ENCODE results near the gene PTPRA.
A peak's percentile ranks its signal among the peaks of the same experiment; 100 is the strongest.

The PTPRA gene

GRCh38 chr20:2851086-2851485 is 22.2 kb upstream of the PTPRA start:
- DNase-seq = no peak

DNA sequence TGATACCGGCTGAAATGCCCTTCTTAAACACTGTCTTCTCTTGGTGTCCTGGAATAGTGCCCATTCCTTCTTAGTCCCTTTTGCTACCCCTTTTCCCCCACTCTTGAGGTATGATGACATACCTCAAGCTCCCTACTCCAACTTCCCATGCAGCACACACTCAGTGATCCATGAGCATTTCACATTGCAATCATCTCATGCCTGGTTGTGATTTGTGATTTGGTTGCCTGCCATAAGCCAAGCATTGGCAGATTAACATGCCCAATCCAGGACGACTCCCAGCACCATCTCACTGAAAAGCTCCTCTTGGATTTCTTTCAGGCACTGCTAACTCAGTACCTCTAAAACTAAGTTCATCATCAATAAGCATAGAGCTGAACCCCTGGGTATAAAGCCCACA is 14.7 kb upstream of the PTPRA start:
- no peak for DNase-seq

DNA sequence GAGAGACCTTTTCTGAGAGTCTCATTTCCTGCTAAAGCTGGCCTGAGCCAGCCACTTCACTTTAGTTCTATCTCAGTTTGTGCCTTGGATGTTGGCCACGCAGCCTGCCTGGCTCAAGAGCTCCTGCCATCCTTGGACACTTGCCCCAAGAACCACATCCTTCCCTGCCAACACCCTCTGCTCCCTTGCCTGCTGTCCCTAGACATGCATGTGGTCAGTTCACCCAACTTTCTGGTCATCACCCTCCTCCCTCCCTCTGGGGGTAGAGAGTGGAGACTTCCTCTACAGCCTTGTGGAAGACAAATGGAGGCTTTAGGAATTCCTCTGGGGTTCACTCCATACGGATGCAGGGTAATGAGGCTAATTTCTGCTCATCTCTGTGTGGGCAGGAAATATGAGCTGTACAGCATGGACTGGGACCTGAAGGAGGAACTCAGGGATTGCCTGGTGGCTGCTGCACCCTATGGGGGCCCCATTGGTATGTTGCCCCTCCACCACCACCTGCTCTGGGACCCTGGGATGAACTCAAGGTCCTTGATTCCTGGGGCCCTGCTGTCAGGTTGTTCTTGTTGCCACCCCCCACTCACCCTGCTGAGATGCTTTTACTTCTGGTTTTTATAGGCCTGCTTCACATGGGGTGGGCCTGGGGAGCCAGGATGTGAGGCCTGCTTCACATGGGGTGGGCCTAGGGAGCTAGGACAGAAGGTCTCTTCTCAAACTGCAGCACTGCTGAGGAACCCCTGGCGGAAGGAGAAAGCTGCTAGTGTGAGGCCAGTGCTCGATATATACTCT is 13.8 kb upstream of the PTPRA start:
- DNase-seq = no peak

- no peak for DNase-seq
Measured at GRCh38 chr20:2864626-2865025, 8.7 kb upstream of the PTPRA start.

GRCh38 chr20:2865101-2865500 is 8.2 kb upstream of the PTPRA start:
- DNase-seq = no peak

DNA sequence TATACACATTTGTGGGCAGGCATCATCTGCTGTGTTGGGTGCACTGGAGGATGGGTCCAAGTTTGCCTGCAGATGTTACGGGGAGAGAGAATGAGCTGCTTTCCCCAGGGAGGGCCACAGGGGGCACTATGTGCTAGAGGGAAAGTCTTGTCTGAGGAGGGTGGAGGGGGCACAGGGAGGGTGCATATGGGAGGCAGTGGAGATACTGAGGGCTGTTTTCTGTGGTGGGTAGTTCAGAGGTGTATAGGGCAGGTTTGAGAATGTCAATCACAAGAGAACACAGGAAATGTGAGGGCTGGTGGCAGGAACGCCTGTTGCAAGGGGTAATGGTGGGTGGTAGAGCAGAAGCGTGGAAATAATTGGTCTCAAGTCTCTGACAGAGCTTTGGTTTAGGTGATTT is 7.7 kb upstream of the PTPRA start:
- no peak for DNase-seq

- DNase-seq = no peak
Measured at GRCh38 chr20:2866236-2866635, 7.0 kb upstream of the PTPRA start.

DNA sequence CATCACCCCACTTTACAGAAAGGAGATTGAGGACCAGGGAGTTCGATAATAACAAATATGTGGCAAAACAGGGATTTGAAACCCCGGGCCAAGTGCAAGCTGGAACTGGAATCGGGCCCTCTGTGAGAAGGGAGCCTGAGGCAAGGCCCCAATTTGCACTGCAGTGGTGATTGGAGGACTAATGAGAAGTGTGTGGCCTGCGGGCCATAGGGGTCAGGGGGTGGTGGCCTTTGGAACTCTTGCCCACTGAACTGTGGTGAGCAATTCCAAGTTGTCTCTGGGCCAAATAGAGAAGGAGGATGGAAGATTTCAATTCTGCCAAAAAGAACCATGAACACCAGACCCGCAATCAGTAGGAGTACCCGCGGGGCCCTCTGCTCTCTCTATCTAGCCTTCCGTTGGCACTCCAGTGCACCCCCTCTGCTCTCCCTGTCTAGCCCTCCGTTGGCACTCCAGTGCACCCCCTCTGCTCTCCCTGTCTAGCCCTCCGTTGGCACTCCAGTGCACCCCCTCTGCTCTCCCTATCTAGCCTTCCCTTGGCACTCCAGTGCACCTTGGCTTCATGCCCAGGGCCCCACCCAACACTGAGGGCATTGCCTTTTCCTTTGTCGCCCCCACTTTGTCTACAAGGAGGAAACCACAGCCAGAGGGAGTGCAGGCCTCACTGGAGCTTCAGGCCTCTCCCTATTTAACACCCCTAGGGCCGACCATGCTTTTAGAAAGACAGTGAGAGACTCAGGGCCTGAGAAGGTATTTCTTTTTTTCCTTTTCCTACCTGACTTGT is 6.0 kb upstream of the PTPRA start:
- DNase-seq = no peak

DNA sequence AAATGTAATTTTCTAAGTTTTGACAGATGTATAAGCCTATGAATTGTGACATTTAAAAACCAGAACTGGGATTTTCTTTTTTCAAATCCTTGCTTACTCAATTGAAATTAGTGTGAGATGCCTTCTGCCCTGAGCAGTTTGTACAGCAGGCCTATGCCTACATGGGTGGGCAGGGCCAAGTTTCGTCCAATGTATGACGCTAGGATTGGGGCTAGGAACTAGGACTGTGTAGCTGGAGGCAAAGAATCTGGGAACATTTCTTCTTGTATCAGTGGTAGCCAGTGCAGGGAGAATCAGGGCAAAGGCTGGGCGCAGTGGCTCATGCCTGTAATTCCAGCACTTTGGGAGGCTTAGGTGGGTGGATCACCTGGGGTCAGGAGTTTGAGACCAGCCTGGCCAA is 3.9 kb upstream of the PTPRA start:
- DNase-seq = no peak

DNA sequence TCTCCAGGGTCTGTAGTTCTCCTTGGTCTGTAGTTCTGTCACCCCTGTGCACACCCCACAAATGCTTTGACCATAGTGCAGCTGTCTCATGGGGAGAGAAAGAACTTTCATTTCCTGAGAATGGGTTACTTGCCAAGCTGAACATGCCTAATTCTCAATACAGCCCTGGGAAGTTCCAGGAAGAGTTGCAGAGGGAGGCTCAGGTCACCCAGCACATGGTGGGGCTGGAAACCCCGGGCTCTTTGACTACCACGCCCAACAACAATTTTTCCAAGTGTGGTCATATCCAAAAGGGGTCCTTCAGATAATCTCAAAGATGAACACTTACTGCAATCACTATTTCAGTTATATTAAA is 2.2 kb upstream of the PTPRA start:
- DNase-seq = no peak

DNA sequence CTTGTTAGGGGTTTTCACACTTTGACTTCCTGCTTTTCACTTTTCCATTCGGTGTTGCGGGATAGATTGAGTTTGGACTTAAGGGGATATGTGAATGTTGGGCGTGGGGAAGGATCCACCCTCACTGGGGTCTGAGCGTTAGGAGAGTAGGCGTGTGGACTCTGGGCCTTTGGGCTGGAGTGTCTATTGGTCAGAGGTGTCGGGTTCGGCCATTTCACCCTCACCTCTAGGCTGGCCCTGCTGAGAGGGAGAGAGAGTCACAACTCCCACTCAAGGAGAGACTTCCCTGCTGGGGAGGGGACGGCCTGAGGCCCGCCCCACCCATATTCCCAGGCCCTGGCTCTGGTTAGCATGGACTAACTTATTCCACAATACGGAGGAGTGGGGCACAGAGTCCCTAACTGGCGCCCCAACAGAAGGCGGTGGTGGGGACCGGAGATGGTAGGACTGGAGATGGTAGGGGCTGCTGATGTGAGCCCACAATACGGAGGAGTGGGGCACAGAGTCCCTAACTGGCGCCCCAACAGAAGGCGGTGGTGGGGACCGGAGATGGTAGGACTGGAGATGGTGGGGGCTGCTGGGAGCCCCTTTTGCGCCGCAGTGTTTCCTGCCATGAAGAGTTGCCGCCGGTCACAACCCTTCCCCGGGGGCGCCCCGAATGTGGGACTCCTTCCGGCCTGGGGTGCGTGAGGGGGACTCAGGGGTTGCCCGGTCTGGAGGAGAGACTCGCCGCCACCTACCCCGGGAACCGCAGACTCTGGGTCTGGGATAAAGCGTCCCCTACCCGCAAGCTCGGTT is 1.4 kb upstream of the PTPRA start:
- DNase-seq = no peak

DNA sequence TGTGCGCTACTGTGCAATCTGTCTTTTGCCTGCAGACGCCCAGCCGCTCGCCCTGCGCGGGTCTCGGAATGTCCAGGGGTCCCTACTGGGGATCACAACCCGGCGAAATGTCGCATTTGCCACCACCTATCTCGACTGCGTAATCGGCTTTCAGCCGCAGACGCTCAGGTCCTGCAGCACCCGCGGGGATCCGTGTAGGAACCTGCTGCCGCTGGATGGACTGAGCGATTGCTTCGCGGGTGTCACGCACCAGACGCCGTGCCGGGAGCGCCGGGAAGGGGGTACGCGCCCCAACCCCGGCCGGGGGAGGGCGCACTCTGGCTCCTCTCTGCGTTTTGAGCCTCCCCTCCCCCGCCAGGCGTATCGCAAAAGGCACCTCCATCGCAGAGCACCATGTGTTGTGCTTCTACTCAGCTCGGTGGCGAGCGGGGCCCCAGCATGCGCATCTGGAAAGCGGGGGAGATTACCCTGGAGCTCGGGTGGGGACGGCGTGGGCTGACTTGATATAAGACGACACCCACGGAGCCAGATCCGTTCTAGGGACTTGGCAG is 747 bp upstream of the PTPRA start:
- DNase-seq = peak; percentile 29

GRCh38 chr20:2873747-2874041 is 413 bp downstream of the PTPRA start:
- no peak for DNase-seq

DNA sequence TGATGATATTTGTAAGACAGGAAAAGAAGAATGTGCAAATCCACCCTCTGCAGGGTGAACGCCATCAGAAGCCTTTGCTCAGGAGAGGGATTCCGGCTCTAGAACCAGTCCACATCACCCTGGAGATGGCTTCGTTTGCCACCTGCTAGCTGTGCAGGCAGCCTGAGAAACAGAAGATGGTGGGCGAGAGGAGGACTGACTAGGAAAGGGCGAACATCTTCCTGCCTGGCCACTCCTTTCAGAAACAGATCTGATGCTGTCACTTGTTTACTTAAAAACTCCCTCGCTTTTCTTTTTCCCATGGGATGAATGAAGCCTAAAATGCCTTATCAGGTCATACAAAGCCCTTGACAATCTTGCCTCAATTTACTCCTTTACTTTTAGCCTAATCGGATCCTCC is 1.2 kb downstream of the PTPRA start:
- no peak for DNase-seq

DNA sequence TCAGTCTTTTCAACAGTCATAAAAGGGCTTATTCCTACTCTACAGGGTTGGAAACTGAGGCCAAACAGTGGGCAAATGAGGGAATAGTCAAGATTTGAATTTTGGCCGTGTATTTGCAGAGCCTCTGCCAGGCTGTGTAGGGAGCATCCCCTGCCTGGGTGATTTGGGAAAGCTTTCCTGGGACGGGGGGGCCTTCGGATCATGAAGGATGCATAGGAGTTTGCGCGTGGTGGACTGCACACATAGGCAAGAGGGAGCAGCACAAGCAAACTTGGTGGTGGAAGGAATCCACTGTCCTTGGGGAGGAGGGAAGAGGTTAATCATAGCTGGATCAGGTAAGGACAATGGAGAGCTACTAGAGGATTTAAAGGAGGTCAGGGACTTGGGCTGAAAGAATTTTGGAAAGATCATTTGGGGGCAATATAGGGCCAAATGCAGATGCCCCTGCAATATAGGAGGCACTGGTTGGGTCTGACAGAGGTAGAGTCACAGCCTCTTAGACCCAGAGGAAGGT is 2.5 kb downstream of the PTPRA start:
- no peak for DNase-seq

- DNase-seq = no peak
Measured at GRCh38 chr20:2878515-2878914, 5.2 kb downstream of the PTPRA start.

DNA sequence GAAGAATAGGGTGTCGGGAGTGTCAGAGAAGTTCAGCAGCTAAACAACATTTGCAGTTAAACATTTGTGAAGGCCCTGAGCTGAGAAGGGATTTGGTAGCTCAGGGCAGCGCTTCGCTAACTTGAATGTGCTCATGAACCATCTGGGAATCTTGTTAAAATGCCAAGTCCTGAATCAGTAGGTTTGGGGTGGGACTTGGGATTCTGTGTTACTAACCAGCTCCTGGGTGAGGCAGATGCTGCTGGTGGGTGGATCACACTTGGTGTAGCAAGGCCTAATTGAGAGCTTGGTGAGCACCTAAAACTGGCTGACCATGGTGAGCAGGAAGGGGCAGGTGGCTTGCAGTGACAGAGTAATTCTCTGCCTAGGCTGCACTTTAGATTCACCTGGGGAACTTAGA is 5.9 kb downstream of the PTPRA start:
- DNase-seq = no peak

- DNase-seq = no peak
Measured at GRCh38 chr20:2880650-2881049, 7.4 kb downstream of the PTPRA start.

DNA sequence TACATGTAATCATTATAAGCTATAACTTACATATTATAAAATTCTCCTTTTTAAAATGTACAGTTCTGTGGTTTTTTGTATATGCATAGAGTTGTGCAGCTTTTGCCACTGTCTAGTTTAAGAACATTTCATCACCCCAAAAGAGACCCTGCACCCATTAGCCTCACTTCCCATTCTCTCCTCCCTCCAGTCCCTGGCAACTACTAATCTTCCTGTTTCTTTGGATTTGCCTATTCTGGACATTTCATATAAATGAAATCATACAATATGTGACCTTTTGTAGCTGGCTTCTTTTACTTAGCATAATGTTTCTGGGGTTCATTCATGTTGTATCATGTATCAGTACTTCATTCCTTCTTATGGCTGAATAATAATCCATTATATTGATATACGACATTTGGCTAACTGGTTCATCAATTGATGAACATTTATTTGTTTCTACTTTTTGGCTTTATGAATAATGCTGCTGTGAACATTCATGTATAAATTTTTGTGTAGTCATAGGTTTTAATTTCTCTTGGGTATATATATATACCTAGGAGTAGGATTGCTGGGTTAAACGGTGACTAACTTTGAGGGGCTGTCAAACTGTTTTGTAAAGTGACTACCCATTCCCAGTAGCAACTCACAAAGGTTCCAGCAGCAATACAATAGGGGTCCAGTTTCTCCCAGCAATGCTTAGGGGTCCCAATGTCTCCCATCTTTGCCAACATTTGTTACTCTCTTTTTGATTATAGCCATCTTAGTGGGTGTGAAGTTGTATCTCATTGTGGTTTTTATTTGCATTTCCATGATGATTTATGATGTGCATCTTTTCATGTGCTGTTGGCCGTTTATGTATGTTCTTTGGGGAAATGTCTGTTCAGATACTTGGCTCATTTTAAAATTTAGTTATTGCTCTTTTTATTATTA is 10.7 kb downstream of the PTPRA start:
- no peak for DNase-seq

- DNase-seq = no peak
Measured at GRCh38 chr20:2887715-2888114, 14.4 kb downstream of the PTPRA start.

GRCh38 chr20:2888224-2888955 is 15.1 kb downstream of the PTPRA start:
- no peak for DNase-seq

- no peak for DNase-seq
Measured at GRCh38 chr20:2889209-2889608, 15.9 kb downstream of the PTPRA start.
